Neutrophil (primary cell): ENCODE results near the gene CPED1.

Source experiments
- H3K27ac ChIP-seq: fragments of 200-600 bp; sonication (generic); 2 replicates; pipeline ENCODE4 v1.5.1; 2016; ENCODE audit warnings: mild to moderate bottlenecking, moderate library complexity
- H3K27me3 ChIP-seq: fragments of 200-600 bp; sonication (generic); 2 replicates; pipeline ENCODE4 v1.6.0; 2016; ENCODE audit warnings: mild to moderate bottlenecking
- H3K36me3 ChIP-seq: fragments of 200-600 bp; sonication (generic); 2 replicates; pipeline ENCODE4 v1.5.1; 2017
- H3K4me1 ChIP-seq, 2 experiments: fragments of 200-600 bp in 1 of 2; sonication (generic) in 1 of 2; 1 replicate in 1 of 2; 2 replicates in 1 of 2; pipeline versions ENCODE4 v1.5.1 to v1.6.1; 2013 to 2016; ENCODE audit warnings: low read depth in 1 of 2, low read length in 1 of 2, mild to moderate bottlenecking in 1 of 2, moderate library complexity in 1 of 2; ENCODE audit not compliant: control insufficient read depth in 1 of 2, insufficient read depth in 1 of 2
- H3K4me3 ChIP-seq, 2 experiments: fragments of 200-600 bp in 1 of 2; sonication (generic) in 1 of 2; 1 replicate in 1 of 2; 2 replicates in 1 of 2; pipeline ENCODE4 v1.5.1; 2013 to 2016; ENCODE audit warnings: low read depth in 1 of 2, low read length in 1 of 2, mild to moderate bottlenecking in 1 of 2, moderate library complexity in 1 of 2
- H3K9me3 ChIP-seq: fragments of 200-600 bp; sonication (generic); 2 replicates; pipeline ENCODE4 v1.5.1; 2016
- CTCF ChIP-seq: fragments of 200-600 bp; sonication (generic); IDR thresholded peaks from 2 replicates; pipeline ENCODE4 v1.5.1; 2016; ENCODE audit warnings: antibody characterized with exemption

The CPED1 gene

GRCh38 chr7:121037957-121038716 is 49.6 kb downstream of the CPED1 start:
- H3K27me3 ChIP-seq, result no peaks in the 10 kb centered on the region
- H3K27ac ChIP-seq, result no peak overlapping the region
- TF ChIP-seq CTCF, result no peak
- H3K4me3 ChIP-seq, result no peak overlapping the region
- no peaks in the 10 kb centered on the region for H3K9me3 ChIP-seq
- H3K4me1 ChIP-seq, result no peaks in the 10 kb centered on the region
- H3K36me3 ChIP-seq, result no peaks in the 10 kb centered on the region

GRCh38 chr7:121038717-121039509 is 50.4 kb downstream of the CPED1 start:
- Histone ChIP-seq H3K4me3 (no peak overlapping the region), H3K4me1 (no peaks in the 10 kb centered on the region), H3K9me3 (no peaks in the 10 kb centered on the region), H3K27me3 (no peaks in the 10 kb centered on the region), H3K36me3 (no peaks in the 10 kb centered on the region), H3K27ac (no peak overlapping the region)
- TF ChIP-seq CTCF, result no peak

GRCh38 chr7:121039510-121039822 is 51.0 kb downstream of the CPED1 start:
- no peaks in the 10 kb centered on the region for H3K27me3 ChIP-seq
- H3K9me3 ChIP-seq, result no peaks in the 10 kb centered on the region
- no peaks in the 10 kb centered on the region for H3K36me3 ChIP-seq
- no peak for TF ChIP-seq CTCF
- no peak overlapping the region for H3K4me3 ChIP-seq
- no peak overlapping the region for H3K27ac ChIP-seq
- no peaks in the 10 kb centered on the region for H3K4me1 ChIP-seq

GRCh38 chr7:121039994-121040393 is 51.5 kb downstream of the CPED1 start:
- TF ChIP-seq CTCF, result no peak
- Histone ChIP-seq H3K27ac (no peak overlapping the region), H3K36me3 (no peaks in the 10 kb centered on the region), H3K4me1 (no peaks in the 10 kb centered on the region), H3K27me3 (no peaks in the 10 kb centered on the region), H3K4me3 (no peak overlapping the region), H3K9me3 (no peaks in the 10 kb centered on the region)

GRCh38 chr7:121041516-121042148 is 53.1 kb downstream of the CPED1 start:
- no peaks in the 10 kb centered on the region for H3K36me3 ChIP-seq
- H3K27me3 ChIP-seq, result no peaks in the 10 kb centered on the region
- no peak overlapping the region for H3K27ac ChIP-seq
- no peaks in the 10 kb centered on the region for H3K9me3 ChIP-seq
- no peak for TF ChIP-seq CTCF
- H3K4me3 ChIP-seq, result no peak overlapping the region
- H3K4me1 ChIP-seq, result no peaks in the 10 kb centered on the region
